Measurements from ENCODE around the gene SLC7A1. TPM values are rescaled to one million over a fixed set of nuclear protein-coding genes. Genes with fewer than 3 reads are reported as not detected.
A peak's percentile ranks its signal among the peaks of the same experiment; 100 is the strongest.

SLC7A1 gene
- total and polyA plus RNA-seq, 4 donors = 6.6 to 53.8 (median 10.5) TPM

DNA sequence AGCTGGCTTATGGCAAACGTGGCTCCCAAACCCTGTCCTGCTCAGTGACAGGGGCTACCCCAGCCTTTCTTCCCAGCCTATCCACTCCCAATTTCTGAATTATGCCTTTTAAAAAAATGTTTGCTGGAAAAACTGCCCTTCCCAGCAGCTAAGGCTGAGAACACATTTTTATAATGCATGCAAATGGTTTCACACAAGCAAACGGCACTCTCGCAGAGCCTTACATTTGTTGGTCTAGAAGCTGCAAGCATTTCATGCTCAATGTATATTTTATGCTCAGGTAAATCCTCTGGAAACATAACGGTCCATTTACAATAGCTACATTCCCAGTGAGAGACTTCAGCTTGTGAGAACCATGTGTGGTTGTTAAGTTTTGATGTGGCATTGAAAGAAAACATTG lies 61.4 kb downstream of the SLC7A1 start:
- TF ChIP-seq, protein P1, sequence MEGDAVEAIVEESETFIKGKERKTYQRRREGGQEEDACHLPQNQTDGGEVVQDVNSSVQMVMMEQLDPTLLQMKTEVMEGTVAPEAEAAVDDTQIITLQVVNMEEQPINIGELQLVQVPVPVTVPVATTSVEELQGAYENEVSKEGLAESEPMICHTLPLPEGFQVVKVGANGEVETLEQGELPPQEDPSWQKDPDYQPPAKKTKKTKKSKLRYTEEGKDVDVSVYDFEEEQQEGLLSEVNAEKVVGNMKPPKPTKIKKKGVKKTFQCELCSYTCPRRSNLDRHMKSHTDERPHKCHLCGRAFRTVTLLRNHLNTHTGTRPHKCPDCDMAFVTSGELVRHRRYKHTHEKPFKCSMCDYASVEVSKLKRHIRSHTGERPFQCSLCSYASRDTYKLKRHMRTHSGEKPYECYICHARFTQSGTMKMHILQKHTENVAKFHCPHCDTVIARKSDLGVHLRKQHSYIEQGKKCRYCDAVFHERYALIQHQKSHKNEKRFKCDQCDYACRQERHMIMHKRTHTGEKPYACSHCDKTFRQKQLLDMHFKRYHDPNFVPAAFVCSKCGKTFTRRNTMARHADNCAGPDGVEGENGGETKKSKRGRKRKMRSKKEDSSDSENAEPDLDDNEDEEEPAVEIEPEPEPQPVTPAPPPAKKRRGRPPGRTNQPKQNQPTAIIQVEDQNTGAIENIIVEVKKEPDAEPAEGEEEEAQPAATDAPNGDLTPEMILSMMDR (IDR thresholded peaks at IDR 0.05; ENCODE audit: control extremely low read depth, extremely low read depth) = no peak
- no peak overlapping the region for H3K27ac ChIP-seq (ENCODE audit: low read depth in 1 of 2, low read length in 1 of 2)
- ATAC-seq (ENCODE audit: insufficient read depth, low FRiP score) (no peak), DNase-seq (no peak)
- H3K9ac ChIP-seq (ENCODE audit: insufficient read depth in 1 of 2, low read length in 2 of 2) = no peak overlapping the region
- H3K9me3 ChIP-seq (ENCODE audit: control insufficient read depth in 4 of 4, insufficient read depth in 3 of 4, low read length in 3 of 4) = no peaks in the 10 kb centered on the region
- WGBS, 2 donors = 93 to 95% methylated on average over 4 of the region's 4 CpGs
- H3K4me3 ChIP-seq = no peak overlapping the region
- no peaks in the 10 kb centered on the region for H3K27me3 ChIP-seq (ENCODE audit: control insufficient read depth in 3 of 3, insufficient read depth in 3 of 3, low read length in 2 of 3)
- peaks cover 0 to 24% (median 8%) of the 10 kb centered on the region in 4 donors for H3K36me3 ChIP-seq (ENCODE audit: control insufficient read depth in 4 of 4, insufficient read depth in 4 of 4, low read length in 4 of 4)
- H3K4me1 ChIP-seq (ENCODE audit: control insufficient read depth in 5 of 5, insufficient read depth in 5 of 5, low read length in 5 of 5) = peaks cover 0 to 10% (median 0%) of the 10 kb centered on the region in 5 donors

DNA sequence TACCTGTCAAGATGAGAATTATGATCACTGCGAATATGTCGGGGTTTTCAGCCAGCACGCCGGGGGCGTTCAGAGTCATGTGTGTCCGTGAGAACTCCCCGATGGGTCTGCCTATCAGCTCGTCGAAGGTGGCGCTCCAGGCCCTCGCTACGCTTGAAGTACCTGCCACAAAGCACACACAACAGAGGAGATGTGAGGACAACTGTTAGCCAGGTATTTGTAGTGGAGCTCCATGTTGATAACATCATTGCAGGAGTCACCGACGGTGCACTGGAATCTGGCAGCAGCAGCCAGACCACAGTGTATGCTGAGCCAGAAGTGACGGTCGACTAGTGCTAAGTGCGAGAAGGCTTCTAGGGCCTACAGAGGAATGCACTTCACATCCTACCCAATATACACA lies 62.7 kb downstream of the SLC7A1 start:
- Histone ChIP-seq H3K4me1 (ENCODE audit: control insufficient read depth in 5 of 5, insufficient read depth in 5 of 5, low read length in 5 of 5) (peaks cover 0 to 3% (median 0%) of the 10 kb centered on the region in 5 donors), H3K27me3 (ENCODE audit: control insufficient read depth in 3 of 3, insufficient read depth in 3 of 3, low read length in 2 of 3) (no peaks in the 10 kb centered on the region), H3K4me3 (no peak overlapping the region), H3K27ac (ENCODE audit: low read depth in 1 of 2, low read length in 1 of 2) (no peak overlapping the region), H3K36me3 (ENCODE audit: control insufficient read depth in 4 of 4, insufficient read depth in 4 of 4, low read length in 4 of 4) (peaks cover 0 to 27% (median 8%) of the 10 kb centered on the region in 4 donors), H3K9ac (ENCODE audit: insufficient read depth in 1 of 2, low read length in 2 of 2) (no peak overlapping the region), H3K9me3 (ENCODE audit: control insufficient read depth in 4 of 4, insufficient read depth in 3 of 4, low read length in 3 of 4) (no peaks in the 10 kb centered on the region)
- 87 to 89% methylated on average over 17 of the region's 17 CpGs for WGBS, 2 donors
- peak in 1 of 3 donors; percentile 12 for DNase-seq
- TF ChIP-seq, protein P1 (IDR thresholded peaks at IDR 0.05; ENCODE audit: control extremely low read depth, extremely low read depth) = no peak
- no peak for ATAC-seq (ENCODE audit: insufficient read depth, low FRiP score)

DNA sequence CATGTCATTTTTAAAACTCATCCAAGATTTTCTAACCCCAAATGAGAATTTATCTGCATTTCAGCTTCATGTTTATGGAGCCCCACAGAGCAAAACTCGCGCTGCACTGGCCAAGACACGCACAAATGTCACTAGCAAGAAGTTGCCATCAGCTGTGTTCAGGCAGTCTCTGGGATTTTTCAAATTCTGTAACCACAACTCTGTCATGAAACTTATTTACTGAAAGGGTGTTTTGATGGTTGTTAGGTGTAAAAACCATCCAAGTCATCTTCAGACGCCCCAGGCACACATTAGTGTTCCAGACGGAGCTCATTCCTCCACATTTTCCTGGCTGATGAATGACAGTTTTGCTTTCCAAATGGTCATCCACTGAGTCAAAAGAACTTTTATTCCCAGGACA lies 63.4 kb downstream of the SLC7A1 start:
- Histone ChIP-seq H3K4me1 (ENCODE audit: control insufficient read depth in 5 of 5, insufficient read depth in 5 of 5, low read length in 5 of 5) (peaks cover 0 to 3% (median 0%) of the 10 kb centered on the region in 5 donors), H3K9me3 (ENCODE audit: control insufficient read depth in 4 of 4, insufficient read depth in 3 of 4, low read length in 3 of 4) (no peaks in the 10 kb centered on the region), H3K27ac (ENCODE audit: low read depth in 1 of 2, low read length in 1 of 2) (no peak overlapping the region), H3K36me3 (ENCODE audit: control insufficient read depth in 4 of 4, insufficient read depth in 4 of 4, low read length in 4 of 4) (peaks cover 0 to 27% (median 8%) of the 10 kb centered on the region in 4 donors), H3K27me3 (ENCODE audit: control insufficient read depth in 3 of 3, insufficient read depth in 3 of 3, low read length in 2 of 3) (no peaks in the 10 kb centered on the region), H3K4me3 (no peak overlapping the region), H3K9ac (ENCODE audit: insufficient read depth in 1 of 2, low read length in 2 of 2) (no peak overlapping the region)
- ATAC-seq (ENCODE audit: insufficient read depth, low FRiP score) = no peak
- TF ChIP-seq, protein P1 (IDR thresholded peaks at IDR 0.05; ENCODE audit: control extremely low read depth, extremely low read depth) = no peak
- peak in 1 of 3 donors; percentile 6 for DNase-seq
- WGBS, 2 donors = 82 to 93% methylated on average over 5 of the region's 5 CpGs

DNA sequence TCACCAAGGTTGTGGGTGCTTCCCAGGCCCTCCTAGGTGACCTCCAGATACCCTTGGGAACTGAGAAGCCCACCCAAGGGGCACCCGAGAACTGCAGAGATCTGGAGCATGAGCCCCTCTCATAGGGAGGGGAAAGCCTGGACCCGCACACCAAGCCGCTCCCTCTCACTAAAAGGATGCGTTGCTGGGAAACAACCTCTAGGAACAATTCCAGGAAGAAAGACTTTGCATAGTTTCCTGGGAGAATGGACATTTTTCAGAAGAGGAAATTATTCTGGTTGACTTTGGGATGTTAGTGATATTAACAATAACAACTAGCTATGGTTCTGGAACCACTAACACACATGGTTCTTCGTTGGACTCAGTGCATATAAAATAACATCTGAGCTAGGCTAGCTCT lies 64.6 kb downstream of the SLC7A1 start:
- ATAC-seq (ENCODE audit: insufficient read depth, low FRiP score) = no peak
- 92 to 94% methylated on average over 5 of the region's 5 CpGs for WGBS, 2 donors
- Histone ChIP-seq H3K27ac (ENCODE audit: low read depth in 1 of 2, low read length in 1 of 2) (no peak overlapping the region), H3K27me3 (ENCODE audit: control insufficient read depth in 3 of 3, insufficient read depth in 3 of 3, low read length in 2 of 3) (no peaks in the 10 kb centered on the region), H3K4me3 (no peak overlapping the region), H3K9me3 (ENCODE audit: control insufficient read depth in 4 of 4, insufficient read depth in 3 of 4, low read length in 3 of 4) (no peaks in the 10 kb centered on the region), H3K36me3 (ENCODE audit: control insufficient read depth in 4 of 4, insufficient read depth in 4 of 4, low read length in 4 of 4) (peaks cover 0 to 25% (median 8%) of the 10 kb centered on the region in 4 donors), H3K4me1 (ENCODE audit: control insufficient read depth in 5 of 5, insufficient read depth in 5 of 5, low read length in 5 of 5) (peaks cover 0 to 3% (median 0%) of the 10 kb centered on the region in 5 donors), H3K9ac (ENCODE audit: insufficient read depth in 1 of 2, low read length in 2 of 2) (no peak overlapping the region)
- no peak for DNase-seq
- TF ChIP-seq, protein P1 (IDR thresholded peaks at IDR 0.05; ENCODE audit: control extremely low read depth, extremely low read depth) = no peak

Measured in lung (tissue), 12 donors.